HepG2 (cell line): ENCODE measurements around the gene UBP1. TPM values are rescaled to one million over a fixed set of nuclear protein-coding genes. Genes with fewer than 3 reads are reported as not detected.

Experiments used
- ATAD3A ChIP-seq: sonication (generic); formaldehyde crosslinking; IDR thresholded peaks from 2 replicates; pipeline ENCODE4 v1.4.0; 2020; ENCODE audit warnings: missing genetic modification reagents
- EED ChIP-seq: sonication (generic); formaldehyde crosslinking; IDR thresholded peaks from 2 replicates; pipeline ENCODE4 v1.5.0; 2020; ENCODE audit warnings: mild to moderate bottlenecking, missing genetic modification reagents
- GABPA ChIP-seq, 2 experiments: IDR thresholded peaks; 2 replicates each; pipeline ENCODE4 v1.6.1; 2011 to 2016; ENCODE audit warnings: low read depth in 2 of 2, low read length in 1 of 2, missing biosample characterization in 1 of 2, missing genetic modification characterization in 1 of 2
- HDAC6 ChIP-seq: fragments of 200-600 bp; sonication (generic); IDR thresholded peaks from 2 replicates; pipeline ENCODE4 v1.7.0; 2017; ENCODE audit warnings: mild to moderate bottlenecking, antibody characterized with exemption, low read length, low read depth
- JUND ChIP-seq: sonication (generic); formaldehyde crosslinking; IDR thresholded peaks from 2 replicates; pipeline ENCODE4 v1.8.0; 2022; ENCODE audit warnings: mild to moderate bottlenecking, missing genetic modification reagents
- KDM6A ChIP-seq: IDR thresholded peaks from 2 replicates; pipeline ENCODE4 v1.6.1; 2016; ENCODE audit warnings: low read depth
- NFIB ChIP-seq: sonication (generic); formaldehyde crosslinking; IDR thresholded peaks from 2 replicates; pipeline ENCODE4 v1.9.0; 2021; ENCODE audit warnings: missing genetic modification reagents, mild to moderate bottlenecking, borderline replicate concordance
- NR2F6 ChIP-seq, 2 experiments: IDR thresholded peaks; 2 replicates each; pipeline ENCODE4 v1.6.1; 2016; ENCODE audit warnings: antibody characterized with exemption in 1 of 2, mild to moderate bottlenecking in 1 of 2
- PCBP2 ChIP-seq: fragments of 200-400 bp; formaldehyde crosslinking; optimal IDR thresholded peaks from 2 replicates; pipeline ENCODE3; 2018; ENCODE audit warnings: low read length, low read depth; ENCODE audit not compliant: poor library complexity, severe bottlenecking
- RAD21 ChIP-seq: fragments of 450-650 bp; formaldehyde crosslinking; IDR thresholded peaks from 2 replicates; pipeline ENCODE4 v1.5.0; 2020; ENCODE audit warnings: mild to moderate bottlenecking
- TCF7 ChIP-seq: sonication (generic); IDR thresholded peaks from 2 replicates; pipeline ENCODE4 v1.6.1; 2016; ENCODE audit warnings: antibody characterized with exemption, low read depth
- ZC3H4 ChIP-seq: sonication (generic); formaldehyde crosslinking; IDR thresholded peaks from 2 replicates; pipeline ENCODE4 v1.4.0; 2020; ENCODE audit warnings: missing genetic modification reagents, borderline replicate concordance
- ZNF232 ChIP-seq: sonication (generic); formaldehyde crosslinking; IDR thresholded peaks from 2 replicates; pipeline ENCODE4 v1.4.0; 2020; ENCODE audit warnings: missing genetic modification reagents, borderline replicate concordance
- ZNF263 ChIP-seq: sonication (generic); formaldehyde crosslinking; IDR thresholded peaks from 2 replicates; pipeline ENCODE4 v1.4.0; 2020; ENCODE audit warnings: missing genetic modification reagents
- ZNF441 ChIP-seq: sonication (generic); formaldehyde crosslinking; IDR thresholded peaks from 2 replicates; pipeline ENCODE4 v1.7.0; 2021; ENCODE audit warnings: missing genetic modification reagents, borderline replicate concordance
- ZNF512 ChIP-seq: sonication (generic); formaldehyde crosslinking; IDR thresholded peaks from 2 replicates; pipeline ENCODE4 v1.4.0; 2020; ENCODE audit warnings: mild to moderate bottlenecking, missing genetic modification reagents
- ZNF564 ChIP-seq: sonication (generic); formaldehyde crosslinking; IDR thresholded peaks from 2 replicates; pipeline ENCODE4 v1.8.1; 2023; ENCODE audit warnings: mild to moderate bottlenecking, missing genetic modification reagents
- ZNF672 ChIP-seq: sonication (generic); formaldehyde crosslinking; IDR thresholded peaks from 2 replicates; pipeline ENCODE4 v1.8.1; 2022; ENCODE audit warnings: missing genetic modification reagents
- ZNF737 ChIP-seq: sonication (generic); formaldehyde crosslinking; IDR thresholded peaks from 2 replicates; pipeline ENCODE4 v1.5.0; 2020; ENCODE audit warnings: missing genetic modification reagents, mild to moderate bottlenecking, borderline replicate concordance
- polyA plus RNA-seq, 8 experiments: library from polyadenylated mRNA; depleted of rRNA in 3 of 8; stranded (reverse) in 7 of 8; unstranded in 1 of 8; fragments of >200 nt; fragmentation: Illumina TruSeq in 4 of 8; extraction: Trizol in 4 of 8; gene quantifications; 2 replicates each; pipeline versions ENCODE4 v1.2.1 to v1.2.3, GENCODE V29; 2011 to 2016; ENCODE audit warnings: low read depth in 4 of 8, missing spikeins in 1 of 8, mixed read lengths in 1 of 8; ENCODE audit not compliant: insufficient read depth in 1 of 8
- total RNA-seq, 5 experiments: library from RNA; depleted of rRNA; stranded (reverse); fragments of >200 nt; fragmentation: Illumina TruSeq; extraction: Trizol; gene quantifications; 2 replicates each; pipeline ENCODE4 v1.2.3, GENCODE V29; 2016; ENCODE audit warnings: low read depth in 1 of 5
- TF ChIP-seq, protein P1 (sequence below): sonication (generic); formaldehyde crosslinking; IDR thresholded peaks from 2 replicates; pipeline ENCODE4 v1.5.0; 2020; ENCODE audit warnings: mild to moderate bottlenecking, missing genetic modification reagents
- TF ChIP-seq, protein P2 (sequence below): sonication (generic); formaldehyde crosslinking; IDR thresholded peaks from 2 replicates; pipeline ENCODE4 v1.4.0; 2020; ENCODE audit warnings: missing genetic modification reagents, low read depth, mild to moderate bottlenecking, borderline replicate concordance
- TF ChIP-seq, protein P3 (sequence below): IDR thresholded peaks from 2 replicates; pipeline ENCODE4 v1.6.1; 2016
- TF ChIP-seq, protein P4 (sequence below): sonication (generic); formaldehyde crosslinking; conservative IDR thresholded peaks from 2 replicates; pipeline ENCODE4 v1.8.0; 2022; ENCODE audit warnings: mild to moderate bottlenecking, moderate library complexity, missing genetic modification reagents

The UBP1 gene
- total and polyA plus RNA-seq, 2 of the 13 experiments (the other 11 are each of a cell fraction or from before 2014, with no cell fraction given), result 48.3 to 79.9 TPM

DNA sequence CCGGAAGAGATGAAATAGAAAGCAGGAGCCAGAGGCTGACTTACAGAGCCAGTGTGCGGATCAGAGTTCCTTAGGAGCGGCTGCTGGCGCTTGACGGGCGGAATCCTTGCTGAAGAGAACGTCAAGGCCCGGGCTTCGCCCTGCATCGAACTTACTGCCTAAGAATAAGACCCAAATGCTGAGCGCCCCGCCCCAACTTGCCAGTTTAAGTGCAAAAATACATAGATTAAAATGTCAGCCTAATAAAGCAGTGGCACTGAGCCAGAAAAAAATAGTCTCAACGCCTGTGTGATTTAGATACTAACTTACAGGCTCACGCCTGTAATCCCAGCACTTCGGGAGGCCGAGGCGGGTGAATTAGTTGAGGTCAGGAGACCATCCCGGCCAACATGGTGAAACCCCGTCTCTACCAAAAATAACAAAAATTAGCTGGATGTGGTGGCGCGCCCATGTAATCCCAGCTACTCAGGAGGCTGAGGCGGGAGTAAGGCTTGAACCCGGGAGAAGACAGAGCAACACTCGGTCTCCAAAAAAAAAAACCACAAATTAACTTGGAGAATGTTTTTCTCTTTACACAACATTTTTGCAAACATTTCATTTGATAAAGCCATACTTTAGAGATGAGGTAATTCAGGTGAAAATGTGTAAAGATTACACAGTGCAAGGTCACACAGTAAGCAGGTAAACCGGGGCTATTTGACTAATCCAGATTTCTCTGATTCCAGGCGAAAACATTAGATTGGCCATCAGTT is 1.2 kb upstream of the UBP1 start (continued):
- TF ChIP-seq, protein P1, sequence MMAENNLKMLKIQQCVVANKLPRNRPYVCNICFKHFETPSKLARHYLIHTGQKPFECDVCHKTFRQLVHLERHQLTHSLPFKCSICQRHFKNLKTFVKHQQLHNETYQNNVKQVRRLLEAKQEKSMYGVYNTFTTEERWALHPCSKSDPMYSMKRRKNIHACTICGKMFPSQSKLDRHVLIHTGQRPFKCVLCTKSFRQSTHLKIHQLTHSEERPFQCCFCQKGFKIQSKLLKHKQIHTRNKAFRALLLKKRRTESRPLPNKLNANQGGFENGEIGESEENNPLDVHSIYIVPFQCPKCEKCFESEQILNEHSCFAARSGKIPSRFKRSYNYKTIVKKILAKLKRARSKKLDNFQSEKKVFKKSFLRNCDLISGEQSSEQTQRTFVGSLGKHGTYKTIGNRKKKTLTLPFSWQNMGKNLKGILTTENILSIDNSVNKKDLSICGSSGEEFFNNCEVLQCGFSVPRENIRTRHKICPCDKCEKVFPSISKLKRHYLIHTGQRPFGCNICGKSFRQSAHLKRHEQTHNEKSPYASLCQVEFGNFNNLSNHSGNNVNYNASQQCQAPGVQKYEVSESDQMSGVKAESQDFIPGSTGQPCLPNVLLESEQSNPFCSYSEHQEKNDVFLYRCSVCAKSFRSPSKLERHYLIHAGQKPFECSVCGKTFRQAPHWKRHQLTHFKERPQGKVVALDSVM (CRISPR knock-in tag), result peak; percentile 63; the same call in 1 of the 2 replicates
- no peak for TF ChIP-seq GABPA (IDR thresholded peaks at IDR 0.05; ENCODE audit: low read depth, low read length)
- TF ChIP-seq GABPA (CRISPR knock-in tag; IDR thresholded peaks at IDR 0.05; ENCODE audit: low read depth), result no peak
- no peak for TF ChIP-seq TCF7
- TF ChIP-seq ZC3H4 (CRISPR knock-in tag), result no peak; the same call in 1 of the 2 replicates
- no peak for TF ChIP-seq ZNF512 (CRISPR knock-in tag)
- no peak for TF ChIP-seq ZNF263 (CRISPR knock-in tag)
- TF ChIP-seq ATAD3A, result no peak
- TF ChIP-seq ZNF737 (CRISPR knock-in tag), result no peak
- TF ChIP-seq, protein P2, sequence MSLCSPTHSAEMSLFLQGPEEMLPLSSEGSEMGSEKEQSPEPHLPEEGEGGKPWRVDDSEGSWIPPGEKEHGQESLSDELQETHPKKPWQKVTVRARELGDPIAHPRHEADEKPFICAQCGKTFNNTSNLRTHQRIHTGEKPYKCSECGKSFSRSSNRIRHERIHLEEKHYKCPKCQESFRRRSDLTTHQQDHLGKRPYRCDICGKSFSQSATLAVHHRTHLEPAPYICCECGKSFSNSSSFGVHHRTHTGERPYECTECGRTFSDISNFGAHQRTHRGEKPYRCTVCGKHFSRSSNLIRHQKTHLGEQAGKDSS (CRISPR knock-in tag), result no peak
- TF ChIP-seq NR2F6 (IDR thresholded peaks at IDR 0.05), result no peak; the same call in 1 of the 2 replicates
- peak; percentile 36; the same call in 1 of the 2 replicates for TF ChIP-seq NR2F6 (CRISPR knock-in tag; IDR thresholded peaks at IDR 0.05)
- TF ChIP-seq NFIB (CRISPR knock-in tag), result no peak
- TF ChIP-seq HDAC6, result no peak
- peak; percentile 77 for TF ChIP-seq JUND (CRISPR knock-in tag)
- TF ChIP-seq ZNF441, result no peak
- TF ChIP-seq EED, result no peak
- no peak for TF ChIP-seq ZNF672 (CRISPR knock-in tag)
- no peak for TF ChIP-seq RAD21 (CRISPR knock-in tag)
- no peak for TF ChIP-seq ZNF564
- TF ChIP-seq ZNF232 (CRISPR knock-in tag), result no peak; the same call in 1 of the 2 replicates
- no peak for TF ChIP-seq PCBP2
- no peak for TF ChIP-seq KDM6A (CRISPR knock-in tag)
- TF ChIP-seq, protein P3, sequence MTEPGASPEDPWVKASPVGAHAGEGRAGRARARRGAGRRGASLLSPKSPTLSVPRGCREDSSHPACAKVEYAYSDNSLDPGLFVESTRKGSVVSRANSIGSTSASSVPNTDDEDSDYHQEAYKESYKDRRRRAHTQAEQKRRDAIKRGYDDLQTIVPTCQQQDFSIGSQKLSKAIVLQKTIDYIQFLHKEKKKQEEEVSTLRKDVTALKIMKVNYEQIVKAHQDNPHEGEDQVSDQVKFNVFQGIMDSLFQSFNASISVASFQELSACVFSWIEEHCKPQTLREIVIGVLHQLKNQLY (CRISPR knock-in tag), result peak; percentile 18; the same call in 1 of the 2 replicates
- TF ChIP-seq, protein P4, sequence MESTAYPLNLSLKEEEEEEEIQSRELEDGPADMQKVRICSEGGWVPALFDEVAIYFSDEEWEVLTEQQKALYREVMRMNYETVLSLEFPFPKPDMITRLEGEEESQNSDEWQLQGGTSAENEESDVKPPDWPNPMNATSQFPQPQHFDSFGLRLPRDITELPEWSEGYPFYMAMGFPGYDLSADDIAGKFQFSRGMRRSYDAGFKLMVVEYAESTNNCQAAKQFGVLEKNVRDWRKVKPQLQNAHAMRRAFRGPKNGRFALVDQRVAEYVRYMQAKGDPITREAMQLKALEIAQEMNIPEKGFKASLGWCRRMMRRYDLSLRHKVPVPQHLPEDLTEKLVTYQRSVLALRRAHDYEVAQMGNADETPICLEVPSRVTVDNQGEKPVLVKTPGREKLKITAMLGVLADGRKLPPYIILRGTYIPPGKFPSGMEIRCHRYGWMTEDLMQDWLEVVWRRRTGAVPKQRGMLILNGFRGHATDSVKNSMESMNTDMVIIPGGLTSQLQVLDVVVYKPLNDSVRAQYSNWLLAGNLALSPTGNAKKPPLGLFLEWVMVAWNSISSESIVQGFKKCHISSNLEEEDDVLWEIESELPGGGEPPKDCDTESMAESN (CRISPR knock-in tag), result no peak
